HG03280 (cell line): ENCODE results near the gene TPST2.

Source experiments
- ATAC-seq: cut with Tn5 transposase; IDR thresholded peaks from one replicate; pipeline ENCODE4 v1.9.1; 2021; ENCODE audit warnings: mild to moderate bottlenecking, moderate library complexity; ENCODE audit not compliant: unreplicated experiment

Gene TPST2

DNA sequence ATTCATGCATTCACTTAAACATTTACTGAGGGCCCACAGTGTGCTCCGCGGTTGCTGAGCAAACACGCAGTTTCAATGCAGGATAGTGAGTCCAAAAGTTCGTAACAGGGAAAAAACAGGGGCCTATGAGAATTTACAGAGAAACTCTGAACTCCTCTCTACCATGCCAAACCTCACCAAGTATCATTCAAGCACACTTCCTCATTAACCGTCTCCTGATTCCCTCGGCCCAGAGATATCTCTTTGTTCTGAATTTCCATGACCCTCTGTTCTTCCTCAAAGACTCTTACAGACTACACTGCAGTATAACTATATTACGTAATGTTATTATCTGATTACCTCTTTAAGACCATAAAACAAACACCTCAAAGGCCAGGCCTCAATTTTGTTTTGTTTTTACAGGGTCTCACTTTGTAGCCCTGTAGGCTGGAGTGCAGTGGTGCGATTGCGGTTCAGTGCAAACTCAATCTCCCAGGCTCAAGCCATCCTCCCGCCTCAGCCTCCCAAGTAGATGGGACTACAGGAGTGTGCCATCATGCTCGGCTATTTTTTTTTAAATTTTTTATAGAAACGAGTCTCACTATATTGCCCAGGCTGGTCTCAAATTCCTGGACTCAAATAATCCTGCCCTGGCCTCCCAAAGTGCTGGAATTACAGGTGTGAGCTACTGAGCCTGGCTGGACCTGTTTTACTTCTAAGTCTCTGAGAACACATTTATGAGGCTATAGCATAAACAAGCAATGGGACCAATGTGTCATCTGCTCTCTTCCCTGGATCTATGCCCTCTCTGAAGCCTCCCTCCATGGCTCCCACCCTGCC lies 109.9 kb downstream of the TPST2 start:
- ATAC-seq: no peak

DNA sequence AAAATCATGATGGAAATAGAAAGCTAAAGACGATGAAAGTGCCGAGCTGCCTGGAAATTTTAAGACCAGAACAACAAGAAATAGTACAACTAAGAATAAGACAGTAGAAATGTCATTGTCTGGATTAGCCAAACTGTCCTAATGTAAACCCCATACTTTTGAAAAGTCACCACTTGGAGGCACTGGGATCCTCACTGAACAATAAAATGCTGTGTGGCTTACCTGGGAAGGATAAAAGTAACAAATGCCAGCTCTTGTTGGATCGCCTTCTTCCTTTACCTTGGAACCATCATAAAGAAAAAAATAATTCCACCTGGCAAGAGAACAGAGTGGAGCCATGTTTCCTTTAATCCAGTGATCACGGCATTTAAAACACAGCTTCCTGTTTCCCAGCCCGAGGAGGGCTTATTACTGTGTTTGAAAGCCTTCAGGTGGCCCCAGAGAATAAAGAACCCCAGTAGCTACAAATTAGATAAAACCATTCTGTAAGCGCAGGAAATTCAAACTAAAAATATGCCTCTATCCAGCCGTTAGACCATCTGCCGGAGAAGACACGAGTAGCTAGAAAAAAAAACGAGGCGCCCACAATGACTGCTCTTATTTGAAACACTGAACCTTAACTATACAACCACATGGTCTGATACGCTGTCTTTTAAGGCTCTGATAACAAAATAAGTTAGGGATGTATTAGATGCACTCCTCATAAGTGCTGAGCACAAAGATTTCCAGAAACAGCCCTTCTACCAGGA lies 110.7 kb downstream of the TPST2 start:
- ATAC-seq: no peak

DNA sequence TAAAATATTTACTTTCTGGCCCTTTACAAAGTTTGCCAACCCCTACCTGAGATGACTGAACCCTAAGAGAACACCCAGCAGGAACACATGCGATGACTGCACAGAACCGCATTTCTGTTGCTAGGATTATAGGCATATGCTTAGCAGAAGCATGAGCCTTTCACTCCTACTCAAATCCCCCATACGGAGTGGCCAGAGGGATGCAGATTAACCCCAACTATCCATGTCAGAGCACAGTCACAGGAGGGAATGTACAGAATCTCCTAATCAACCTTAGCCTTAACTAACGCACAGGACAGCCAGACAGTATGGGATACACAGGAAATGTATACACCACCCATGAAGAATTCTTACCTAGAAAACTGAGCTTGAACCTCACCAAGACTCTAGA lies 112.6 kb downstream of the TPST2 start:
- no peak for ATAC-seq

DNA sequence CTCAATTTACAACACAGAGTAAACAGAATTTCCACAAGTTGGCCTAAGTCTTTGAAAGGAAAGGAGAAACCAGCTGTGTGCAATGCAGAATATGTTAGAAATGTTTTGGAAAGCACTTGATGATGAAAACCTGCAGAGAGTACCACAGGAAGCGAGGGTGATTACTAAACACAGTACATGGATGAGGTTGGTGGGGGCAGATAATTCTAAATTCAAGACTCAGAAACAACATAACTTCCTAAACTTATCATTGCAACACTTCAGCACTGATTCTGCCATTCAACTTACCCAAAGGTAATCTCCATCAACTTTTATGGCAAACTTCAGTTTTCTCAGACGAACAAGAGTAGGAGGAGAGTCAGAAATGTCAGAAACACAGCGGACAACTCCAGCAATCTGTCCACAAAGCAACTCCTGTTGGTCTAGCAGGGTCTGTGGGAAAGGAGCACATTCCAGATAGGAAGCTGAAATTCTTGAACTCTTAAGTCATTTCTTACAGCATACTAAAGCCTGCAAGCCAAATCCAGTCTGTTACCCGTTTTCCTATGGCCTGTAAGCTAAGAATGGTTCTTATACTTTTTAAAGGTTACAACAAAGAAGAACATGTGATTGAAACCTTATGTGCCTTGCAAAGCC lies 113.1 kb downstream of the TPST2 start:
- ATAC-seq: no peak

DNA sequence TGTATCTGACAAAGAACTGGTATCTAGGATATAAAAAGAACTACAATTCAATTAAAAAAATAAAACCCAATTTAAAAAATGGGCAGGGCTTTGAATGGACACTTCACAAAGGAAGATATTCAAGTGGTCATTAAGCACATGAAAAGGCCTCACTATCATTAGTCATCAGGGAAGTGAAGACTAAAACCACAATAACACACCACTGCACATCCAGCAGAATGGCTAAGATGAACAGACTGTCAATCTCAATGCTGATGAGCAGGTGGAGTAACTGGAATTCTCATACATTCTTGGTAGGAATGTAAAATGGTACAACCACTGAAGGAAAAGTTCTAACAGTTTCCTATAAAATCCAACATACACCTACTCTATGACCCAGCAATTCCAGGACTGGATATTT lies 115.2 kb downstream of the TPST2 start:
- no peak for ATAC-seq
